ENCODE measurements around the gene CIAPIN1. TPM values are rescaled to one million over a fixed set of nuclear protein-coding genes. Genes with fewer than 3 reads are reported as not detected.

Gene CIAPIN1
- total RNA-seq, 1 donor from 2014 or later = 37.0 TPM

DNA sequence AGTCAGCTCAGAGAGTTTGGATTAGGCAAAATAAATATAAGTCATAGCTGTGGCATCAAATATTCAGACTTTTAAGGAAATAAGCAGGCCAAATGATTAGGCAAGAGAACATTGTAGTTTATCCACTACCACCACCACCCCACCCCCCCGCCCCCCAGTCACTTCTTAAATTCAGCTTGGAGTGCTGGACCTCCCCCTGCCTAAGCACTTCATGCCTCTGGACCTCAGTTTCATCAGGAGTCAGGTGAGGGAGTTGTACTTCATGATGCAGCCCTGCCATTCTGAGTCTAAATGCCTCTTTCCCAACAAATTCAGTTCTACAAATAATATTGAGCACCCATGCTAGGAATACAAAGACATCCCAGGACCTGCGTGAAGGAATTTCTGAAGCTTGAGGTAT, 17.3 kb upstream of the CIAPIN1 start:
- intact Hi-C loops (cut with DNase I) = no loop called here
- ATAC-seq (peak; percentile 18 to 57), DNase-seq (no peak)
- no peak overlapping the region for H3K4me3 ChIP-seq
- no peaks in the 10 kb centered on the region for H3K9me3 ChIP-seq
- H3K36me3 ChIP-seq = peaks cover 72% of the 10 kb centered on the region
- H3K27ac ChIP-seq = no peak overlapping the region
- TF ChIP-seq CTCF (IDR thresholded peaks at IDR 0.05) = no peak
- H3K4me1 ChIP-seq = peaks cover 53% of the 10 kb centered on the region
- no peaks in the 10 kb centered on the region for H3K27me3 ChIP-seq (ENCODE audit: low read depth)

GRCh38 chr16:57462978-57463362, 15.8 kb upstream of the CIAPIN1 start:
- H3K36me3 ChIP-seq = peaks cover 72% of the 10 kb centered on the region
- no peaks in the 10 kb centered on the region for H3K27me3 ChIP-seq (ENCODE audit: low read depth)
- TF ChIP-seq CTCF (IDR thresholded peaks at IDR 0.05) = no peak
- H3K27ac ChIP-seq = peak overlapping the region; percentile 94
- peak overlapping the region; percentile 85 for H3K4me3 ChIP-seq
- peaks cover 47% of the 10 kb centered on the region for H3K4me1 ChIP-seq
- intact Hi-C loops (cut with DNase I) = no loop called here
- no peaks in the 10 kb centered on the region for H3K9me3 ChIP-seq
- ATAC-seq = peak; percentile 58 to 59
- no peak for DNase-seq

DNA sequence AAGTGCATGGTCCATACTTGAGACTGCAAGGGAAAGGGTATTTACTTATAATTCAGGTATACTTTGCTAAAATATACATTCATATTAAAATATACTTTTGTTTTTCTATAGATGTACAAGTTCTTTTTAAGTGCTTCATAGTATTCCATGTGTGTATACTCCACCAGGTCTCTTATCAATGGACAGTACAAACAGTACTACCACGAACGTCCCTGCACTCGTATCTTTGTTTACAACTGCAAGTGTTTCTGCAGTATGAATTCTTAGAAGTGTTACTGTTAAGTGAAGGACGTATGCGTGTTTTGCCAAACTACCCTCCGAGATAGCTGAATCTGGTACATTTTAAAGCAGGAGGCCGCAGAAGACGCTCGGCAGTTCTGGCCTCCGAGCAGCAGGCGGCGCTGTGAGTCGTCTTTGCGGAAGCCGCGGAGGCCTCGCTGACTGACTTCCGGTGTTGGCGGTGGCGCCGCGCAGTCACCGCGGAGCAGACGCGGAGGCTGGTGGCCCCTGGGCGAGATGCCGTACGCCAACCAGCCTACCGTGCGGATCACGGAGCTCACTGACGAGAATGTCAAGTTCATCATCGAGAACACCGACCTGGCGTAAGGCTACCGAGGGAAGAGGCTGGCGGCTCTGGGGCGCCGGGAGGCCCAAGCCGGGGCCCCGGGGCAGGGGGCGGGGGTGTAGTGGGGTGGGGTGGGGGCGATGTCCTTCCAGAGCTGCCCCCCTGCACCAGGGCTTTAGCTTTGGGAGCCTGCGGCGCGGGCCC, 15.2 kb upstream of the CIAPIN1 start, which contains the start of gene POLR2C:
Gene POLR2C, plus strand, starts transcription at position 471 of the 769 bp plus-strand sequence. Its CDS starts 46 bp downstream, at position 517.
- H3K4me3 ChIP-seq = peak within 1 kb of the TSS; percentile 85
- DNase-seq (peak; percentile 94), ATAC-seq (peak; percentile 93 to 95)
- H3K9me3 ChIP-seq = no peaks in the 10 kb centered on the region
- H3K27ac ChIP-seq = peak within 1 kb of the TSS; percentile 94
- peaks cover 72% of the 10 kb centered on the region for H3K36me3 ChIP-seq
- H3K4me1 ChIP-seq = peaks cover 42% of the 10 kb centered on the region
- intact Hi-C loops (cut with DNase I) = no loop called here
- H3K27me3 ChIP-seq (ENCODE audit: low read depth) = no peaks in the 10 kb centered on the region
- TF ChIP-seq CTCF (IDR thresholded peaks at IDR 0.05) = peak; percentile 99

DNA sequence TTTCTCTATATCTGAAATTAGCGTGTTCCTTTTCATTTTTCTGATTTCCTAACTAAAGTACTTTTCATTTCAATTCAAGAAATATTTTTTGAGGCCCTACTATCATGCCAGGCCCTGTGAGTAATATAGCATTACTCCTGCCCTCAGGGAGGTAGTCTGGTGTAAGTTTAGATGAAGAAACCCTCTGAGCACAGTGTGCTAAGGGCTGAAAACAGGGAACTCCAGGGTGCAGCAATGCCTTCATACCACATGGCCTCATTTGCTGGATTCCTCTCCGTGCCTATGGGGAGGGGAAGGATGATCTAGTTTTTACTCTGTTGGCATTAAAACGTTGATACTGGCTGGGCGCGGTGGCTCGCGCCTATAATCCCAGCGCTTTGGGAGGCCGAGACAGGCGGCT, 4.8 kb upstream of the CIAPIN1 start:
- Histone ChIP-seq H3K27ac (no peak overlapping the region), H3K36me3 (peaks cover 66% of the 10 kb centered on the region), H3K27me3 (ENCODE audit: low read depth) (no peaks in the 10 kb centered on the region), H3K9me3 (no peaks in the 10 kb centered on the region), H3K4me3 (no peak overlapping the region), H3K4me1 (peaks cover 14% of the 10 kb centered on the region)
- DNase-seq (no peak), ATAC-seq (no peak)
- TF ChIP-seq CTCF (IDR thresholded peaks at IDR 0.05) = no peak
- intact Hi-C loops (cut with DNase I) = no loop called here

- no peak for DNase-seq
These were observed 527 bp downstream of the CIAPIN1 start for GRCh38 chr16:57446531-57447185.

More at GRCh38 chr16:57446531-57447185, 527 bp downstream of the CIAPIN1 start:
- no peak for TF ChIP-seq CTCF (IDR thresholded peaks at IDR 0.05)
- Histone ChIP-seq H3K36me3 (peaks cover 12% of the 10 kb centered on the region), H3K9me3 (no peaks in the 10 kb centered on the region), H3K4me1 (peaks cover 31% of the 10 kb centered on the region), H3K27ac (peak overlapping the region; percentile 91), H3K4me3 (peak overlapping the region; percentile 91), H3K27me3 (ENCODE audit: low read depth) (no peaks in the 10 kb centered on the region)
- ATAC-seq = peak; percentile 58 to 59
- intact Hi-C loops (cut with DNase I) = no loop called here

Measured in lower lobe of right lung (tissue), 2 donors.